ENCODE data around the gene NIT2.

Gene NIT2

GRCh38 chr3:100403362-100404249 lies 69.0 kb downstream of the NIT2 start:
- Mint-ChIP-seq H3K36me3 (ENCODE audit: insufficient read depth) (peaks cover 18% of the 10 kb centered on the region), H3K9me3 (peaks cover 7% of the 10 kb centered on the region), H3K4me3 (no peak overlapping the region), H3K4me1 (peaks cover 29% of the 10 kb centered on the region), H3K27me3 (no peaks in the 10 kb centered on the region), H3K27ac (ENCODE audit: low read depth) (no peak overlapping the region)
- DNase-seq (ENCODE audit: low spot score in 2 of 2): no peak
- ATAC-seq (replicated peaks; ENCODE audit: extremely low read depth, poor library complexity, severe bottlenecking): no peak

- DNase-seq (ENCODE audit: low spot score in 2 of 2): no peak
- peaks cover 24% of the 10 kb centered on the region for H3K4me1 Mint-ChIP-seq
- H3K9me3 Mint-ChIP-seq: peaks cover 7% of the 10 kb centered on the region
- no peak overlapping the region for H3K4me3 Mint-ChIP-seq
- no peak for ATAC-seq (replicated peaks; ENCODE audit: extremely low read depth, poor library complexity, severe bottlenecking)
- no peaks in the 10 kb centered on the region for H3K27me3 Mint-ChIP-seq
- H3K36me3 Mint-ChIP-seq (ENCODE audit: insufficient read depth): peaks cover 18% of the 10 kb centered on the region
- H3K27ac Mint-ChIP-seq (ENCODE audit: low read depth): no peak overlapping the region
Observed at GRCh38 chr3:100404250-100404548, 69.6 kb downstream of the NIT2 start.

- Mint-ChIP-seq H3K27ac (ENCODE audit: low read depth) (no peak overlapping the region), H3K9me3 (peaks cover 7% of the 10 kb centered on the region), H3K4me1 (peaks cover 6% of the 10 kb centered on the region), H3K27me3 (no peaks in the 10 kb centered on the region), H3K4me3 (no peak overlapping the region), H3K36me3 (ENCODE audit: insufficient read depth) (no peaks in the 10 kb centered on the region)
- DNase-seq (ENCODE audit: low spot score in 2 of 2): no peak
- ATAC-seq (replicated peaks; ENCODE audit: extremely low read depth, poor library complexity, severe bottlenecking): no peak
Observed at GRCh38 chr3:100407164-100407563, 72.6 kb downstream of the NIT2 start.

- H3K27ac Mint-ChIP-seq (ENCODE audit: low read depth): no peak overlapping the region
- H3K4me3 Mint-ChIP-seq: no peak overlapping the region
- H3K36me3 Mint-ChIP-seq (ENCODE audit: insufficient read depth): no peaks in the 10 kb centered on the region
- DNase-seq (ENCODE audit: low spot score in 2 of 2) (no peak), ATAC-seq (replicated peaks; ENCODE audit: extremely low read depth, poor library complexity, severe bottlenecking) (no peak)
- H3K4me1 Mint-ChIP-seq: peaks cover 6% of the 10 kb centered on the region
- peaks cover 7% of the 10 kb centered on the region for H3K9me3 Mint-ChIP-seq
- no peaks in the 10 kb centered on the region for H3K27me3 Mint-ChIP-seq
Observed at GRCh38 chr3:100407977-100408532, 73.5 kb downstream of the NIT2 start.

All from central memory CD8-positive, alpha-beta T cell (primary cell).